ENCODE data around the gene RPE. TPM values are rescaled to one million over a fixed set of nuclear protein-coding genes. Genes with fewer than 3 reads are reported as not detected.

The RPE gene
- total and polyA plus RNA-seq, 10 donors: 8.0 to 61.0 (median 47.8) TPM

- Histone ChIP-seq H3K4me3 (no peak overlapping the region), H3K27me3 (replicated peaks in 1 of 7) (no peaks in the 10 kb centered on the region), H3K4me1 (peaks cover 0 to 7% (median 0%) of the 10 kb centered on the region in 6 donors), H3K36me3 (no peaks in the 10 kb centered on the region), H3K9me3 (no peaks in the 10 kb centered on the region), H3K27ac (no peak overlapping the region)
- no peak for DNase-seq
- no peak for TF ChIP-seq POLR2AphosphoS5 (IDR thresholded peaks at IDR 0.05)
- TF ChIP-seq CTCF (IDR thresholded peaks at IDR 0.05 in 8 of 11, conservative IDR thresholded peaks at IDR 0.05 in 3 of 11): no peak
- no peak for TF ChIP-seq POLR2A (IDR thresholded peaks at IDR 0.05)
- 70 to 82% (median 74%) methylated on average over 7 of the region's 7 CpGs for WGBS, 5 donors
- intact Hi-C loops (cut with DNase I; ENCODE audit: low total_unique reads): no loop called here
Observed at GRCh38 chr2:209960045-209960444, 42.4 kb upstream of the RPE start.

- H3K27ac ChIP-seq: no peak overlapping the region
- H3K4me3 ChIP-seq: no peak overlapping the region
- H3K27me3 ChIP-seq (replicated peaks in 1 of 7): no peaks in the 10 kb centered on the region
- no peaks in the 10 kb centered on the region for H3K9me3 ChIP-seq
- no peak for TF ChIP-seq POLR2A (IDR thresholded peaks at IDR 0.05)
- TF ChIP-seq POLR2AphosphoS5 (IDR thresholded peaks at IDR 0.05): no peak
- TF ChIP-seq CTCF (IDR thresholded peaks at IDR 0.05 in 8 of 11, conservative IDR thresholded peaks at IDR 0.05 in 3 of 11): peak in 9 of 11 experiments; percentile 20 to 65 (median 52)
- H3K4me1 ChIP-seq: peaks cover 0 to 7% (median 0%) of the 10 kb centered on the region in 6 donors
- no peak for DNase-seq
- intact Hi-C loops (cut with DNase I; ENCODE audit: low total_unique reads): no loop called here
- 29 to 40% (median 32%) methylated on average over 4 of the region's 4 CpGs for WGBS, 5 donors
- H3K36me3 ChIP-seq: no peaks in the 10 kb centered on the region
Observed at GRCh38 chr2:209960676-209961630, 41.5 kb upstream of the RPE start.

- DNase-seq: no peak
- Histone ChIP-seq H3K4me3 (no peak overlapping the region), H3K27me3 (replicated peaks in 1 of 7) (no peaks in the 10 kb centered on the region), H3K4me1 (peaks cover 0 to 4% (median 0%) of the 10 kb centered on the region in 6 donors), H3K36me3 (no peaks in the 10 kb centered on the region), H3K9me3 (no peaks in the 10 kb centered on the region), H3K27ac (no peak overlapping the region)
- intact Hi-C loops (cut with DNase I; ENCODE audit: low total_unique reads): no loop called here
- 67 to 85% (median 77%) methylated on average over 2 of the region's 2 CpGs for WGBS, 5 donors
- TF ChIP-seq POLR2AphosphoS5 (IDR thresholded peaks at IDR 0.05) (no peak), POLR2A (IDR thresholded peaks at IDR 0.05) (no peak), CTCF (IDR thresholded peaks at IDR 0.05 in 8 of 11, conservative IDR thresholded peaks at IDR 0.05 in 3 of 11) (no peak)
Observed at GRCh38 chr2:209965723-209966122, 36.7 kb upstream of the RPE start.

- Histone ChIP-seq H3K4me3 (no peak overlapping the region), H3K9me3 (no peaks in the 10 kb centered on the region), H3K36me3 (no peaks in the 10 kb centered on the region), H3K27ac (no peak overlapping the region), H3K4me1 (no peaks in the 10 kb centered on the region), H3K27me3 (replicated peaks in 1 of 7) (peaks cover 0 to 6% (median 0%) of the 10 kb centered on the region in 7 donors)
- DNase-seq: no peak
- TF ChIP-seq CTCF (IDR thresholded peaks at IDR 0.05 in 8 of 11, conservative IDR thresholded peaks at IDR 0.05 in 3 of 11) (no peak), POLR2A (IDR thresholded peaks at IDR 0.05) (no peak), POLR2AphosphoS5 (IDR thresholded peaks at IDR 0.05) (no peak)
- WGBS, 5 donors: 89 to 95% (median 90%) methylated on average over 4 of the region's 4 CpGs
- intact Hi-C loops (cut with DNase I; ENCODE audit: low total_unique reads): no loop called here
Observed at GRCh38 chr2:209969692-209970091, 32.7 kb upstream of the RPE start.
